ENCODE measurements around the gene BORA.
"Not testable (repeated sequence)": the region's sequence is repeated elsewhere in the genome, so short reads cannot be mapped to it uniquely, and the experiment has no call there.

BORA gene

GRCh38 chr13:72774019-72774418, 46.3 kb downstream of the BORA start:
- DNase-seq = no peak

GRCh38 chr13:72781451-72782439, 54.0 kb downstream of the BORA start, which contains the start of the genes DIS3 and PIBF1:
DIS3 (minus strand) TSS chr13:72781900; CDS start chr13:72781832, 68 bp downstream.
PIBF1 (plus strand) TSS chr13:72782133; CDS start chr13:72783470, 1,337 bp downstream.
- peak; percentile 97 for DNase-seq

GRCh38 chr13:72782717-72783116, 55.0 kb downstream of the BORA start:
- peak; percentile 38 for DNase-seq

DNA sequence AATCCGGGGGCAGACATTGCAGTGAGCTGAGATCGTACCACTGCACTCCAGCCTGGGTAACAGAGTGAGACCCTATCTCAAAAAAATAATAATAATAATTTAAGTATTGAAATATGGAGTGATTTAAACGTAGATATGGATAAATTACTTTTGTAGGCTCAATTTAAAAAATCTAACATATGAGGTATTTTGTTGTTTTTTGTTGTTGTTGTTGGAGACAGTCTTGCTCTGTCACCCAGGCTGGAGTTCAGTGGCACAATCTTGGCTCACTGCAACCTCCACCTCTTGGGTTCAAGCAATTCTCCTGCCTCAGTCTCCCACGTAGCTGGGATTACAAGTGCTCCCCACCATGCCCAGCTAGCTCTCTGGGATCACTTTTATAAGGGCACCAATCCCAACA, 57.0 kb downstream of the BORA start:
- not testable (repeated sequence) for DNase-seq

DNA sequence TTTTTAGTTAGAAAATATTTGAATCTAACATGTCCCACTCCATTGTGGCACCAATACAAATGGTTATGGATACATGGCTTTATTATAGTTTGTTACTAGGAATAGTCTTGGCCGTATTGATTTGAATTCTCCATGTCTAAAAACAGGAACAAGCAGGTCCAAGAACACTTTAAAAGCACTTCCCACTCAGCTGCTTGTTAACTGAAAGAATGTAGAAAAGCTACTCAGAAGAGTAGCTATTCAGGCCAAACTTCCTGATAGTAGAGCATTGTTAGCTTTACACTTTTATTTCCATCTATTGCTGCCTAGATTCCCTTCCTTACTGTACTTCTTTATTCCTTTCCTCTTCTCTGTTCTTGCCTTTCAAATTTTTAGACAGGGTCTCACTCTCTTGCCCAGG, 61.1 kb downstream of the BORA start:
- no peak for DNase-seq

- DNase-seq = no peak
Measured at GRCh38 chr13:72792640-72793039, 64.9 kb downstream of the BORA start.

DNA sequence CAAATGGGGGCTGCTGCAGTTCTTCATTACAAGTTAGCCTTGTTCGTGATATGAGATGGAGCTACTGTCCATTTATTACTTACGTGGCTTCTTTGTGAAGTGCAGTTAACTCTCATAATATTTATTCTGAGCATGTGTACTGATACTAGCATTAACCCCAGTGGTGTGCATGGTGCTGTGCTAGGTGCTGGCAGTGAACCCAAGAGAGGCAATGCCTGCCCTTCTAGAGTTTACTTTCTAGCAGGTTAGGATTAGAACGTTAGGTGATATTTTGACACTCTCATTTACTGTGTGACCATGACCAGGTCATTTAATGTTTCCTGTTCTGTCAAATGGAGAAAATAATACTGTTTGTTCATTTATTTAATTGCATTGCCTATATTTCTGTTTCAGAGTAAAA, 71.1 kb downstream of the BORA start:
- DNase-seq = no peak

DNA sequence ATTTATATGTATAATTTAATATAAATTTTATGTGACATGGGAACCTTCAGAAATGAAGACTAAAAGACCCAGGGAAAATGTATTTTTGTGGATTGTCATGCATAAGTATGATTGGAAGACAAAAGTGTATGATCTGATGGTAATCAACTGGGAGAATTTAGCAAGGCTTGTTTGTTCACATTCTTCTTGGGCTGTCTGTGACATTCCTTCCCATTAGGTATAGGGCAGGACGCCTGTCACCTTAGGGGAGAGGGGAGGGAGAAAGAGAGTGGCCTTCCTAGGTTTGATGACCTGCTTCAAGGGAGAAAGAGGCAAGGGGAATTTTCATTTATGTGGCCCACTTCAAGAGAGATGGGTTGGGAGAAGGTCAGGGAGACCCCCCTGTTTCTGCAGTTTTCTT, 76.6 kb downstream of the BORA start:
- no peak for DNase-seq

Measured in CD4-positive, alpha-beta T cell treated with Interleukin-21 for 1 hour (primary cell).